HCT116 (cell line): Measurements from ENCODE around the gene WNT7B. TPM values are rescaled to one million over a fixed set of nuclear protein-coding genes. Genes with fewer than 3 reads are reported as not detected.

Source experiments
- ATAC-seq: fragments of 200-7000 bp; cut with Tn5 transposase; 2 replicates; pipeline ENCODE4 v1.9.1; 2020; ENCODE audit warnings: mild to moderate bottlenecking, moderate library complexity
- BruUV-seq: library from RNA; stranded (reverse); fragments of 400-500 nt; replicated peaks from 2 replicates; lab custom pipeline; 2021; lab: Mats Ljungman, UMichigan
- CTCF ChIA-PET: fragments of 300-600 bp; sonication (Branson Sonifier 250); formaldehyde crosslinking; loops from one replicate; lab custom pipeline; 2021; ENCODE audit warnings: antibody characterized with exemption; lab: Charles Lee
- POLR2A ChIA-PET: fragments of 300-600, 350-600 bp; sonication (Branson Sonifier 250); formaldehyde crosslinking; loops from one replicate; lab custom pipeline; 2021; ENCODE audit warnings: antibody characterized with exemption; lab: Charles Lee
- RAD21 ChIA-PET, 2 experiments: fragments of 300-600 bp; sonication (Branson Sonifier 250); formaldehyde crosslinking; loops; one replicate each; lab custom pipeline; 2023; ENCODE audit warnings: low total read pairs in 2 of 2; ENCODE audit not compliant: uncharacterized antibody in 2 of 2, unreplicated experiment in 2 of 2, low non-redundant PET in 1 of 2; lab: Charles Lee
- DNase-seq: peaks from one replicate; pipeline ENCODE4 v3.0.0-alpha.2; 2010; ENCODE audit warnings: low read depth, low spot score
- H2AFZ ChIP-seq: fragments of 200-600 bp; shearing (Covaris generic), sonication (generic); 2 replicates; pipeline ENCODE4 v1.6.1; 2017; ENCODE audit warnings: low read depth, mixed run types, mixed read lengths, antibody characterized with exemption, low read length; ENCODE audit not compliant: poor library complexity, severe bottlenecking
- H3K27ac ChIP-seq: 2 replicates; pipeline ENCODE4 v1.5.1; 2012; ENCODE audit warnings: low read depth, low read length
- H3K27me3 ChIP-seq: fragments of 200-600 bp; sonication (generic); 2 replicates; pipeline ENCODE4 v1.6.1; 2016; ENCODE audit warnings: mixed run types, low read length, mixed read lengths; ENCODE audit not compliant: insufficient read depth
- H3K36me3 ChIP-seq, 2 experiments: fragments of 200-500 bp in 1 of 2; fragments of 200-600 bp in 1 of 2; sonication (Bioruptor generic) in 1 of 2; sonication (generic) in 1 of 2; 2 replicates each; pipeline versions ENCODE4 v1.5.1 to v1.6.1; 2014 to 2016; ENCODE audit warnings: low read length in 2 of 2, inconsistent platforms in 1 of 2, mixed read lengths in 1 of 2, mixed run types in 1 of 2; ENCODE audit not compliant: insufficient read depth in 2 of 2, control insufficient read depth in 1 of 2
- H3K4me1 ChIP-seq, 2 experiments: fragments of 200-600 bp in 1 of 2; sonication (generic) in 1 of 2; 2 replicates each; pipeline versions ENCODE4 v1.5.1 to v1.6.1; 2012 to 2017; ENCODE audit warnings: low read length in 2 of 2, inconsistent platforms in 1 of 2, mild to moderate bottlenecking in 1 of 2, mixed read lengths in 1 of 2, mixed run types in 1 of 2, moderate library complexity in 1 of 2; ENCODE audit not compliant: insufficient read depth in 2 of 2, control insufficient read depth in 1 of 2
- H3K4me2 ChIP-seq: fragments of 200-600 bp; sonication (generic); 2 replicates; pipeline ENCODE4 v1.6.1; 2017; ENCODE audit warnings: mixed run types, low read length, mixed read lengths
- H3K4me3 ChIP-seq, 2 experiments: fragments of 200-600 bp in 1 of 2; sonication (generic) in 1 of 2; replicated peaks in 1 of 2; 2 replicates each; pipeline ENCODE4 v1.5.1; 2011 to 2016; ENCODE audit warnings: low read length in 2 of 2, control low read depth in 1 of 2, low read depth in 1 of 2, mild to moderate bottlenecking in 1 of 2, mixed read lengths in 1 of 2, mixed run types in 1 of 2
- H3K79me2 ChIP-seq: fragments of 200-600 bp; sonication (generic); 2 replicates; pipeline ENCODE4 v1.6.1; 2017; ENCODE audit warnings: mild to moderate bottlenecking, mixed run types, low read length, moderate library complexity, mixed read lengths; ENCODE audit not compliant: insufficient read depth
- H3K9ac ChIP-seq: fragments of 200-600 bp; sonication (generic); 2 replicates; pipeline ENCODE4 v1.6.1; 2016; ENCODE audit warnings: low read length, mixed read lengths
- H3K9me2 ChIP-seq: fragments of 200-600 bp; sonication (generic), shearing (Covaris generic); 2 replicates; pipeline ENCODE4 v1.6.1; 2017; ENCODE audit warnings: mixed run types, mild to moderate bottlenecking, moderate library complexity; ENCODE audit not compliant: insufficient read depth
- H3K9me3 ChIP-seq, 2 experiments: fragments of 200-500 bp in 1 of 2; fragments of 200-600 bp in 1 of 2; sonication (Bioruptor generic) in 1 of 2; sonication (generic) in 1 of 2; 2 replicates each; pipeline ENCODE4 v1.6.1; 2014 to 2017; ENCODE audit warnings: low read length in 2 of 2, mixed read lengths in 2 of 2, inconsistent platforms in 1 of 2, low read depth in 1 of 2, mild to moderate bottlenecking in 1 of 2, mixed run types in 1 of 2, moderate library complexity in 1 of 2; ENCODE audit not compliant: control insufficient read depth in 1 of 2, insufficient read depth in 1 of 2
- H4K20me1 ChIP-seq: fragments of 200-600 bp; sonication (generic), shearing (Covaris generic); 2 replicates; pipeline ENCODE4 v1.6.1; 2017; ENCODE audit warnings: mixed run types, mild to moderate bottlenecking, moderate library complexity; ENCODE audit not compliant: insufficient read depth
- CBX3 ChIP-seq: IDR thresholded peaks from 2 replicates; pipeline ENCODE4 v1.6.1; 2012; ENCODE audit warnings: low read depth
- CEBPB ChIP-seq: IDR thresholded peaks from 2 replicates; pipeline ENCODE4 v1.6.1; 2012; ENCODE audit warnings: low read depth
- EGR1 ChIP-seq: IDR thresholded peaks from 2 replicates; pipeline ENCODE4 v1.6.1; 2012; ENCODE audit warnings: low read depth
- ELF1 ChIP-seq: IDR thresholded peaks from 2 replicates; pipeline ENCODE4 v1.6.1; 2012; ENCODE audit warnings: low read depth, borderline replicate concordance
- EZH2 ChIP-seq: fragments of 200-600 bp; sonication (generic); IDR thresholded peaks from 2 replicates; pipeline ENCODE4 v1.6.1; 2017; ENCODE audit warnings: antibody characterized with exemption, mixed run types
- EZH2phosphoT487 ChIP-seq: fragments of 200-600 bp; IDR thresholded peaks from 2 replicates; pipeline ENCODE4 v1.6.1; 2018; ENCODE audit warnings: antibody characterized with exemption, borderline replicate concordance
- FOSL1 ChIP-seq: IDR thresholded peaks from 2 replicates; pipeline ENCODE4 v1.6.1; 2012; ENCODE audit warnings: low read depth
- JUND ChIP-seq: IDR thresholded peaks from 2 replicates; pipeline ENCODE4 v1.6.1; 2012
- POLR2A ChIP-seq: IDR thresholded peaks from 2 replicates; pipeline ENCODE4 v1.7.0; 2011; ENCODE audit warnings: borderline replicate concordance; ENCODE audit not compliant: insufficient read depth, insufficient read length; ENCODE audit errors: extremely low read depth
- RAD21 ChIP-seq: IDR thresholded peaks from 2 replicates; pipeline ENCODE4 v1.6.1; 2012; ENCODE audit warnings: low read depth, mild to moderate bottlenecking
- SIN3A ChIP-seq: IDR thresholded peaks from 2 replicates; pipeline ENCODE4 v1.6.1; 2012; ENCODE audit warnings: low read depth
- SRF ChIP-seq: IDR thresholded peaks from 2 replicates; pipeline ENCODE4 v1.6.1; 2012; ENCODE audit warnings: low read depth
- TCF7L2 ChIP-seq: IDR thresholded peaks from 2 replicates; pipeline ENCODE4 v1.7.0; 2011; ENCODE audit warnings: borderline replicate concordance, inconsistent platforms; ENCODE audit not compliant: insufficient read depth, insufficient read length; ENCODE audit errors: extremely low read depth
- ZFX ChIP-seq: fragments of 450-650 bp; IDR thresholded peaks from 2 replicates; pipeline ENCODE4 v1.6.1; 2017
- ZNF274 ChIP-seq: fragments of 200-500 bp; sonication (Bioruptor generic); IDR thresholded peaks from 2 replicates; pipeline ENCODE4 v1.6.1; 2014; ENCODE audit warnings: mild to moderate bottlenecking, low read depth, low read length, inconsistent platforms
- intact Hi-C: fragments of 100-400 bp; cut with micrococcal nuclease; formaldehyde crosslinking; loops from 2 replicates; pipeline ENCODE4 v1.10.0; 2022
- total RNA-seq: library from RNA; stranded (reverse); gene quantifications from one replicate; pipeline ENCODE4 v1.2.1, GENCODE V29; 2021; ENCODE audit not compliant: unreplicated experiment
- TF ChIP-seq, protein P1 (sequence below): IDR thresholded peaks from 2 replicates; pipeline ENCODE4 v1.6.1; 2012
- TF ChIP-seq, protein P2 (sequence below): IDR thresholded peaks from 2 replicates; pipeline ENCODE4 v1.6.1; 2011; ENCODE audit warnings: mild to moderate bottlenecking, low read length, moderate library complexity; ENCODE audit not compliant: insufficient replicate concordance; ENCODE audit errors: extremely low read depth

WNT7B gene
- total RNA-seq, 1 experiment from 2014 or later: 10.5 TPM

DNA sequence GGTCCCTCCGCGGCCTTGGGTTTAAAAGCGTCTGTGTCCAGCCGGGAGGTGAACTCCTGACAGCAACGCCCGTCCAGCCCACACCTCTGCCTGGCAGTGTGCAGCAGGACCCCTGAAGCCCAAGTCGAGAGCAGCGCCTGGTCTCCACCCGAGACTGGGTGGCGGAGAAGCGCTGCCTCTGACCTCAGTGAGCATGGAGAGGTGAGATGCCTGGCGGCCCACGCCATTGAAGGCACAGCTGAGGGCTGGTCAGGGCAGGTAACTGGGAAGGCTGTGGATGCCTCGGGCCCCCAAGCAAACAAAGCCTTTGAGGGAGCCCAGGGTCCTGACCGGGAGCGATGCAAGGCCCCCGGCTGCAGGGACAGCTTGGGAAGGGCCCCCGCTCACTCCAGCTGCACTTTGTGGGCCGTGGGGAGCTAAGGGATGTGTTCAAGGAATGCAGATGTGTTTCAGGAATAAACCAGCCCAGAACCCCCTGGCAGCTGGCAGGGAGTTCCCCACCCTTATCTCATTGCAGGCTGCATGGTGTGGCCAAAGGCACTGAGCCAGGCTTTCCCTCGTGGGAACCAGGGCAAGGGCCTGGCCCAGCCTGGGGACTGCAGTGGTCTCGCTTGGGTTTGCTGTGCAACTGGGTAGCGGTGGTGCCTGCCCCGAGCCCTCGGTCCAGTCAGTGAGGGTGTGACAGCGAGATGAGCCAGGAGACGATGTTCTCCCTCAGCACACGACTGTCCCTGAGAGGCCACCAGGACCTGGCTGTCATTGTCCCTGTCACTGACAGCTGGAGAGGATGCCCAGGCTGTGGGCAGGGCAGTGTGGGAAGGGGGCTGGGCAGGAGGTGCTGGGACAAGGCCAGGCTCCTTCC lies 92.5 kb downstream of the WNT7B start:
- Histone ChIP-seq H3K4me2 (no peak overlapping the region), H3K4me3 (no peak overlapping the region), H4K20me1 (no peaks in the 10 kb centered on the region), H3K79me2 (no peaks in the 10 kb centered on the region), H3K9me2 (no peaks in the 10 kb centered on the region), H3K27me3 (no peaks in the 10 kb centered on the region), H2AFZ (no peak overlapping the region), H3K36me3 (no peaks in the 10 kb centered on the region), H3K9me3 (no peaks in the 10 kb centered on the region), H3K27ac (no peak overlapping the region), H3K4me1 (peaks cover 4 to 24% of the 10 kb centered on the region in 2 experiments), H3K9ac (no peak overlapping the region)
- ATAC-seq (no peak), DNase-seq (no peak)
- no peak for TF ChIP-seq JUND
- no peak for TF ChIP-seq TCF7L2
- no peak for TF ChIP-seq FOSL1
- TF ChIP-seq SIN3A: no peak
- no peak for TF ChIP-seq SRF
- TF ChIP-seq ELF1: no peak
- TF ChIP-seq ZNF274: no peak
- TF ChIP-seq, protein P1, sequence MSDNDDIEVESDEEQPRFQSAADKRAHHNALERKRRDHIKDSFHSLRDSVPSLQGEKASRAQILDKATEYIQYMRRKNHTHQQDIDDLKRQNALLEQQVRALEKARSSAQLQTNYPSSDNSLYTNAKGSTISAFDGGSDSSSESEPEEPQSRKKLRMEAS: no peak
- TF ChIP-seq EGR1: no peak
- BruUV-seq: no TSS peak
- ChIA-PET CTCF (no interaction called here), POLR2A (no interaction called here), RAD21 (no interaction called here)
- intact Hi-C loops: no loop called here

DNA sequence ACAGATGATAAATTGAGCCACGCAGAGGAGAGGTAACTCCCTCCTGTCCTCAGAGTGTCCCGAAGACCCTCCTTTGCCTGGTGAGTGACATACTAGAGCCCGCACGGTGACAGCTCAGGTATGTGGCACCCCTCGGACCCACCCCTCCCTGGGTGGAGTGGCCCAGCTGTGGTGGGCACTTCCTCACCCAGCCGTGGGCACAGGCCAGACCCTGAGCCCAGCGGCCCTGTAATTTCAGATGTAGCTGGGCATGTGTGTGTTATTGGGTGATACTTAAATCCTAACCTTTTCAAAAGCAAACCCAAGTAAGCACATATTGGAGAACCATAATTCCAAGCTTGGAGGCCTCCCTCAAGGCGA lies 93.2 kb downstream of the WNT7B start:
- Histone ChIP-seq H3K27ac (no peak overlapping the region), H3K4me3 (no peak overlapping the region), H3K4me1 (peaks cover 4 to 24% of the 10 kb centered on the region in 2 experiments), H3K9me3 (no peaks in the 10 kb centered on the region), H2AFZ (no peak overlapping the region), H3K79me2 (no peaks in the 10 kb centered on the region), H3K36me3 (no peaks in the 10 kb centered on the region), H3K4me2 (no peak overlapping the region), H4K20me1 (no peaks in the 10 kb centered on the region), H3K27me3 (no peaks in the 10 kb centered on the region), H3K9ac (no peak overlapping the region), H3K9me2 (no peaks in the 10 kb centered on the region)
- RAD21 ChIA-PET: no interaction called here
- no peak for DNase-seq
- ATAC-seq: no peak
- POLR2A ChIA-PET: no interaction called here
- TF ChIP-seq, protein P1: no peak
- no peak for TF ChIP-seq SIN3A
- no peak for TF ChIP-seq SRF
- TF ChIP-seq, protein P2, sequence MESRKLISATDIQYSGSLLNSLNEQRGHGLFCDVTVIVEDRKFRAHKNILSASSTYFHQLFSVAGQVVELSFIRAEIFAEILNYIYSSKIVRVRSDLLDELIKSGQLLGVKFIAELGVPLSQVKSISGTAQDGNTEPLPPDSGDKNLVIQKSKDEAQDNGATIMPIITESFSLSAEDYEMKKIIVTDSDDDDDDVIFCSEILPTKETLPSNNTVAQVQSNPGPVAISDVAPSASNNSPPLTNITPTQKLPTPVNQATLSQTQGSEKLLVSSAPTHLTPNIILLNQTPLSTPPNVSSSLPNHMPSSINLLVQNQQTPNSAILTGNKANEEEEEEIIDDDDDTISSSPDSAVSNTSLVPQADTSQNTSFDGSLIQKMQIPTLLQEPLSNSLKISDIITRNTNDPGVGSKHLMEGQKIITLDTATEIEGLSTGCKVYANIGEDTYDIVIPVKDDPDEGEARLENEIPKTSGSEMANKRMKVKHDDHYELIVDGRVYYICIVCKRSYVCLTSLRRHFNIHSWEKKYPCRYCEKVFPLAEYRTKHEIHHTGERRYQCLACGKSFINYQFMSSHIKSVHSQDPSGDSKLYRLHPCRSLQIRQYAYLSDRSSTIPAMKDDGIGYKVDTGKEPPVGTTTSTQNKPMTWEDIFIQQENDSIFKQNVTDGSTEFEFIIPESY: no peak
- TF ChIP-seq EZH2phosphoT487: no peak
- TF ChIP-seq EZH2: no peak
- TF ChIP-seq CBX3: no peak
- no peak for TF ChIP-seq FOSL1
- no peak for TF ChIP-seq ZFX
- TF ChIP-seq RAD21: no peak
- no peak for TF ChIP-seq JUND
- no peak for TF ChIP-seq CEBPB
- no peak for TF ChIP-seq ZNF274
- TF ChIP-seq TCF7L2: no peak
- TF ChIP-seq POLR2A: no peak
- no TSS peak for BruUV-seq
- intact Hi-C loops: no loop called here
- CTCF ChIA-PET: no interaction called here
